ENCODE data around the gene VPS8.

VPS8 gene

DNA sequence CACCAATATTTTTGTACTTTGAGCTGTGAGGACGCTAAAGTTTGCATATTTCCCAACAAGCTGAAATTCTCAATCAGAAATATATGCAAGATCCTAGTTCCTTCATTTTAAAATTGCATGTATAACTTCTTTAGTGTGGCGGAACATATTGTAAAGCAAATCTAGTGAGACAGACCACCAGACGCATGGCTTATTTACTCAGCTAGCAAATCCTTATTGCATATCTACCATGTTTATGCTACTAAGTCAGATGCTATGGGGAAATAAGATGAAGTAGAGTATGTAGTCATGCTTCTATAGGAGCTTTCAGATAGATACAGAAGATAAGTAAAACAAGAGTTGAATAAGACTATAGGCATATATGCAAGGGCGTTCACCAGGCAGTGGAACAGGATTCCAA is 278.8 kb downstream of the VPS8 start:
- DNase-seq (ENCODE audit: low read depth): no peak

DNA sequence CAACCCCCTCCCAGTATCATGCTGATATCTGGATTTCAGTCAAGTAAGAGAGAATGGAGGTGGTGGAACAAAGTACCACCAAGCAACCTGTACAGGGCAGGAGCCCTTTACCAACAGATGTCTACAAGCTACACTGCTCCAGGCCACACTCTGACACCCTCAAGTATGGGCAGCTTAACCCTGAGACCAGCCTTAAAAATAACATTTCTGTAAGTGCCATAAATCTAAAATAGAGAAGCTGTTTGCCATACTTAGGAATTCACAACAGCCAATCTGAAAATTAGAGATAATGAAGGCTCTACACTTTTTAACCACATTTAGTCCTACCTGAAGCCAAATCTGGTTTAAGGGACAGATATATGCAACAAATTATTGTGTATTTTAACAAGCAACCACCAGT is 281.1 kb downstream of the VPS8 start:
- DNase-seq (ENCODE audit: low read depth): no peak

DNA sequence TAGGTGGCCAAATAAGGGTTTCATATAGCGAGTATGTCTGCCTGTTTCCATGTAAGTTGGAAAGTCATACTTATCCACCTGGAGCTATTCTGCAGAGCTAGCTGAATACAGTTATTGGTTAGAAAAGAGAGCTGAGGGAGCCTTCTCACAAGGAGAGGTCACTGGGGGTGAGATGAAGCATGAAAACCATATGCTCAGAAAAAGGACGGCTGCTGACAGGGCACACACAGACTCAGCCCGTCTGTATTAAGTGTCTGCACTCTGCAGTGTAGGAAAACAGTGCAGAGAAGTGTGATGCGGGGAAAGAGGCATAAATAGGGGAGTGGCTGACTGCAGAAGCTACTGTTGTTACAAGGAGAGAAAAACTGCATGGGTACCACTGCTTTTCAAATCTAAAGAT is 282.7 kb downstream of the VPS8 start:
- no peak for DNase-seq (ENCODE audit: low read depth)
